HCT116 (cell line): ENCODE data around the gene ABCF3. TPM values are rescaled to one million over a fixed set of nuclear protein-coding genes. Genes with fewer than 3 reads are reported as not detected.
A peak's percentile ranks its signal among the peaks of the same experiment; 100 is the strongest.

Source experiments
- ATAC-seq: fragments of 200-7000 bp; cut with Tn5 transposase; 2 replicates; pipeline ENCODE4 v1.9.1; 2020; ENCODE audit warnings: mild to moderate bottlenecking, moderate library complexity
- BruUV-seq: library from RNA; stranded (reverse); fragments of 400-500 nt; replicated peaks from 2 replicates; lab custom pipeline; 2021; lab: Mats Ljungman, UMichigan
- CTCF ChIA-PET: fragments of 300-600 bp; sonication (Branson Sonifier 250); formaldehyde crosslinking; loops from one replicate; lab custom pipeline; 2021; ENCODE audit warnings: antibody characterized with exemption; lab: Charles Lee
- POLR2A ChIA-PET: fragments of 300-600, 350-600 bp; sonication (Branson Sonifier 250); formaldehyde crosslinking; loops from one replicate; lab custom pipeline; 2021; ENCODE audit warnings: antibody characterized with exemption; lab: Charles Lee
- RAD21 ChIA-PET, 2 experiments: fragments of 300-600 bp; sonication (Branson Sonifier 250); formaldehyde crosslinking; loops; one replicate each; lab custom pipeline; 2023; ENCODE audit warnings: low total read pairs in 2 of 2; ENCODE audit not compliant: uncharacterized antibody in 2 of 2, unreplicated experiment in 2 of 2, low non-redundant PET in 1 of 2; lab: Charles Lee
- DNase-seq: peaks from one replicate; pipeline ENCODE4 v3.0.0-alpha.2; 2010; ENCODE audit warnings: low read depth, low spot score
- H2AFZ ChIP-seq: fragments of 200-600 bp; shearing (Covaris generic), sonication (generic); 2 replicates; pipeline ENCODE4 v1.6.1; 2017; ENCODE audit warnings: low read depth, mixed run types, mixed read lengths, antibody characterized with exemption, low read length; ENCODE audit not compliant: poor library complexity, severe bottlenecking
- H3K27ac ChIP-seq: 2 replicates; pipeline ENCODE4 v1.5.1; 2012; ENCODE audit warnings: low read depth, low read length
- H3K27me3 ChIP-seq: fragments of 200-600 bp; sonication (generic); 2 replicates; pipeline ENCODE4 v1.6.1; 2016; ENCODE audit warnings: mixed run types, low read length, mixed read lengths; ENCODE audit not compliant: insufficient read depth
- H3K36me3 ChIP-seq, 2 experiments: fragments of 200-500 bp in 1 of 2; fragments of 200-600 bp in 1 of 2; sonication (Bioruptor generic) in 1 of 2; sonication (generic) in 1 of 2; 2 replicates each; pipeline versions ENCODE4 v1.5.1 to v1.6.1; 2014 to 2016; ENCODE audit warnings: low read length in 2 of 2, inconsistent platforms in 1 of 2, mixed read lengths in 1 of 2, mixed run types in 1 of 2; ENCODE audit not compliant: insufficient read depth in 2 of 2, control insufficient read depth in 1 of 2
- H3K4me1 ChIP-seq, 2 experiments: fragments of 200-600 bp in 1 of 2; sonication (generic) in 1 of 2; 2 replicates each; pipeline versions ENCODE4 v1.5.1 to v1.6.1; 2012 to 2017; ENCODE audit warnings: low read length in 2 of 2, inconsistent platforms in 1 of 2, mild to moderate bottlenecking in 1 of 2, mixed read lengths in 1 of 2, mixed run types in 1 of 2, moderate library complexity in 1 of 2; ENCODE audit not compliant: insufficient read depth in 2 of 2, control insufficient read depth in 1 of 2
- H3K4me2 ChIP-seq: fragments of 200-600 bp; sonication (generic); 2 replicates; pipeline ENCODE4 v1.6.1; 2017; ENCODE audit warnings: mixed run types, low read length, mixed read lengths
- H3K4me3 ChIP-seq, 2 experiments: fragments of 200-600 bp in 1 of 2; sonication (generic) in 1 of 2; replicated peaks in 1 of 2; 2 replicates each; pipeline ENCODE4 v1.5.1; 2011 to 2016; ENCODE audit warnings: low read length in 2 of 2, control low read depth in 1 of 2, low read depth in 1 of 2, mild to moderate bottlenecking in 1 of 2, mixed read lengths in 1 of 2, mixed run types in 1 of 2
- H3K79me2 ChIP-seq: fragments of 200-600 bp; sonication (generic); 2 replicates; pipeline ENCODE4 v1.6.1; 2017; ENCODE audit warnings: mild to moderate bottlenecking, mixed run types, low read length, moderate library complexity, mixed read lengths; ENCODE audit not compliant: insufficient read depth
- H3K9ac ChIP-seq: fragments of 200-600 bp; sonication (generic); 2 replicates; pipeline ENCODE4 v1.6.1; 2016; ENCODE audit warnings: low read length, mixed read lengths
- H3K9me2 ChIP-seq: fragments of 200-600 bp; sonication (generic), shearing (Covaris generic); 2 replicates; pipeline ENCODE4 v1.6.1; 2017; ENCODE audit warnings: mixed run types, mild to moderate bottlenecking, moderate library complexity; ENCODE audit not compliant: insufficient read depth
- H3K9me3 ChIP-seq, 2 experiments: fragments of 200-500 bp in 1 of 2; fragments of 200-600 bp in 1 of 2; sonication (Bioruptor generic) in 1 of 2; sonication (generic) in 1 of 2; 2 replicates each; pipeline ENCODE4 v1.6.1; 2014 to 2017; ENCODE audit warnings: low read length in 2 of 2, mixed read lengths in 2 of 2, inconsistent platforms in 1 of 2, low read depth in 1 of 2, mild to moderate bottlenecking in 1 of 2, mixed run types in 1 of 2, moderate library complexity in 1 of 2; ENCODE audit not compliant: control insufficient read depth in 1 of 2, insufficient read depth in 1 of 2
- H4K20me1 ChIP-seq: fragments of 200-600 bp; sonication (generic), shearing (Covaris generic); 2 replicates; pipeline ENCODE4 v1.6.1; 2017; ENCODE audit warnings: mixed run types, mild to moderate bottlenecking, moderate library complexity; ENCODE audit not compliant: insufficient read depth
- ELF1 ChIP-seq: IDR thresholded peaks from 2 replicates; pipeline ENCODE4 v1.6.1; 2012; ENCODE audit warnings: low read depth, borderline replicate concordance
- FOSL1 ChIP-seq: IDR thresholded peaks from 2 replicates; pipeline ENCODE4 v1.6.1; 2012; ENCODE audit warnings: low read depth
- RAD21 ChIP-seq: IDR thresholded peaks from 2 replicates; pipeline ENCODE4 v1.6.1; 2012; ENCODE audit warnings: low read depth, mild to moderate bottlenecking
- SRF ChIP-seq: IDR thresholded peaks from 2 replicates; pipeline ENCODE4 v1.6.1; 2012; ENCODE audit warnings: low read depth
- intact Hi-C: fragments of 100-400 bp; cut with micrococcal nuclease; formaldehyde crosslinking; loops from 2 replicates; pipeline ENCODE4 v1.10.0; 2022
- total RNA-seq: library from RNA; stranded (reverse); gene quantifications from one replicate; pipeline ENCODE4 v1.2.1, GENCODE V29; 2021; ENCODE audit not compliant: unreplicated experiment
- TF ChIP-seq, protein P1 (sequence below), 3 experiments: fragments of 200-600 bp in 1 of 3; sonication (generic) in 1 of 3; IDR thresholded peaks in 2 of 3; conservative IDR thresholded peaks in 1 of 3; 2 replicates each; pipeline ENCODE4 v1.5.1; 2012 to 2017; ENCODE audit warnings: low read depth in 2 of 3, low read length in 2 of 3, antibody characterized with exemption in 1 of 3, borderline replicate concordance in 1 of 3, control low read depth in 1 of 3, mild to moderate bottlenecking in 1 of 3, mixed read lengths in 1 of 3, mixed run types in 1 of 3, moderate library complexity in 1 of 3; ENCODE audit not compliant: insufficient read depth in 1 of 3

ABCF3 gene
- total RNA-seq, 1 experiment from 2014 or later: 74.6 TPM

DNA sequence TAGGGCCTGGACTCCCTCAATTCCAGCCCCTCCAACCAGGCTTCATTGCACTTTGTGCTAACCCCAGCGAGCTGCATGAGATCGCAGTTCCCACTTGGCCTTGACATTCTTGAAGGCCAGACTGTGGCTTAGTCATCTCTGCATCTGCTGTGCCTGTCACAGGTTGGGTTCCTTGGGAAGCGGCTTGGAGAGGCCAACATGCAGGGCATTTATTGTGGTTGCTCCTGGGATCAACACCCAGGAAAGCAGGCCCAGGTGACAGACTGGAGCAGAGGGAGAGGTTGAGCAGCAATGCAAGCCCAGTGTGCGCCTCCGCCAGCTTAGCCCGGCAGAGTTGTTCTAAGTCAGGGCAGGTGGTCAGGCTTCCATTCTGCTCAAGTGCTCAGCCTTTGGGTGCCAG lies 10.5 kb downstream of the ABCF3 start:
- H3K9me2 ChIP-seq: no peaks in the 10 kb centered on the region
- CTCF ChIA-PET: no interaction called here

DNA sequence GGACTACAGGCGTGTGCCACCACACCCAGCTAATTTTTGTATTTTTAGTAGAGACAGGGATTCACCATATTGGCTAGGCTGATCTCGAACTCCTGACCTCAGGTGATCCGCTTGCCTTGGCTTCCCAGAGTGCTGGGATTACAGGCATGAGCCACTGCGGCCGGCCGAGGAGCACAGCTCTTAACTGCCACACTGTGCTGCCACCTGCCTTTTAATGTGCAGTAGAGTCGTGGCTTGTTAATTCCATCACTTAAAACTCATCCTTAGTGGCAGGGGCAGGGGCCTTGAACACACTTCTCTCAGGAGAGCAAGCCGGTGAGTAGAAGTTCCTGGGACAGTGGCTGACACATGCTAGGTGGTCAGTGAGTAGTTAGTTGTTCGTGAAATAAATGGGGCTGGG lies 12.5 kb downstream of the ABCF3 start:
- peak; percentile 26; the same call in 1 of the 2 replicates for TF ChIP-seq RAD21
- TF ChIP-seq, protein P1, sequence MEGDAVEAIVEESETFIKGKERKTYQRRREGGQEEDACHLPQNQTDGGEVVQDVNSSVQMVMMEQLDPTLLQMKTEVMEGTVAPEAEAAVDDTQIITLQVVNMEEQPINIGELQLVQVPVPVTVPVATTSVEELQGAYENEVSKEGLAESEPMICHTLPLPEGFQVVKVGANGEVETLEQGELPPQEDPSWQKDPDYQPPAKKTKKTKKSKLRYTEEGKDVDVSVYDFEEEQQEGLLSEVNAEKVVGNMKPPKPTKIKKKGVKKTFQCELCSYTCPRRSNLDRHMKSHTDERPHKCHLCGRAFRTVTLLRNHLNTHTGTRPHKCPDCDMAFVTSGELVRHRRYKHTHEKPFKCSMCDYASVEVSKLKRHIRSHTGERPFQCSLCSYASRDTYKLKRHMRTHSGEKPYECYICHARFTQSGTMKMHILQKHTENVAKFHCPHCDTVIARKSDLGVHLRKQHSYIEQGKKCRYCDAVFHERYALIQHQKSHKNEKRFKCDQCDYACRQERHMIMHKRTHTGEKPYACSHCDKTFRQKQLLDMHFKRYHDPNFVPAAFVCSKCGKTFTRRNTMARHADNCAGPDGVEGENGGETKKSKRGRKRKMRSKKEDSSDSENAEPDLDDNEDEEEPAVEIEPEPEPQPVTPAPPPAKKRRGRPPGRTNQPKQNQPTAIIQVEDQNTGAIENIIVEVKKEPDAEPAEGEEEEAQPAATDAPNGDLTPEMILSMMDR (IDR thresholded peaks at IDR 0.05 in 2 of 3, conservative IDR thresholded peaks at IDR 0.05 in 1 of 3; ENCODE audit: borderline replicate concordance in 1 of 3, insufficient read depth in 1 of 3, low read depth in 2 of 3, low read length in 2 of 3): no peak
- TF ChIP-seq FOSL1: no peak
- TF ChIP-seq, all 23 proteins: peak for 1
- CTCF ChIA-PET: no interaction called here
- DNase-seq: no peak
- BruUV-seq: no TSS peak
- no peak overlapping the region for H3K4me3 ChIP-seq
- no peak for ATAC-seq
- H3K9ac ChIP-seq: no peak overlapping the region
- H3K4me2 ChIP-seq: no peak overlapping the region
- H3K79me2 ChIP-seq: no peaks in the 10 kb centered on the region
- POLR2A ChIA-PET: no interaction called here
- intact Hi-C loops: no loop called here
- H2AFZ ChIP-seq: no peak overlapping the region
- H3K9me2 ChIP-seq: no peaks in the 10 kb centered on the region
- H3K4me1 ChIP-seq: no peaks in the 10 kb centered on the region
- H4K20me1 ChIP-seq: no peaks in the 10 kb centered on the region
- RAD21 ChIA-PET: no interaction called here
- peaks cover 11 to 13% of the 10 kb centered on the region in 2 experiments; a peak in 3 of 4 replicates for H3K36me3 ChIP-seq
- no peaks in the 10 kb centered on the region for H3K9me3 ChIP-seq
- H3K27ac ChIP-seq: no peak overlapping the region
- no peaks in the 10 kb centered on the region for H3K27me3 ChIP-seq

More for the DNA sequence above, 10.5 kb downstream of the ABCF3 start:
- Histone ChIP-seq H3K9me3 (no peaks in the 10 kb centered on the region), H2AFZ (no peak overlapping the region), H3K4me1 (no peaks in the 10 kb centered on the region), H3K27me3 (no peaks in the 10 kb centered on the region), H4K20me1 (no peaks in the 10 kb centered on the region), H3K79me2 (no peaks in the 10 kb centered on the region), H3K36me3 (peaks cover 27 to 29% of the 10 kb centered on the region in 2 experiments; a peak in 3 of 4 replicates), H3K9ac (no peak overlapping the region), H3K4me2 (no peak overlapping the region), H3K27ac (no peak overlapping the region), H3K4me3 (no peak overlapping the region)
- ATAC-seq (no peak), DNase-seq (no peak)
- no TSS peak for BruUV-seq
- ChIA-PET POLR2A (no interaction called here), RAD21 (no interaction called here)
- intact Hi-C loops: no loop called here
- no peak for TF ChIP-seq SRF
- no peak for TF ChIP-seq ELF1
